ENCODE measurements around the gene IGIP. TPM values are rescaled to one million over a fixed set of nuclear protein-coding genes. Genes with fewer than 3 reads are reported as not detected.

Gene IGIP
- total RNA-seq, 2 donors from 2014 or later, result 24.2 to 25.9 TPM

- peak overlapping the region; percentile 57 for H3K4me3 ChIP-seq
Observed at GRCh38 chr5:140157032-140157781, 31.5 kb downstream of the IGIP start.

GRCh38 chr5:140159014-140159927, 33.5 kb downstream of the IGIP start:
- ATAC-seq (ENCODE audit: insufficient number of reproducible peaks, low FRiP score, low read depth) (no peak), DNase-seq (ENCODE audit: low spot score) (no peak)
- TF ChIP-seq CTCF (IDR thresholded peaks at IDR 0.05), result no peak
- H3K4me3 ChIP-seq, result no peak overlapping the region
- H3K4me1 ChIP-seq (ENCODE audit: control insufficient read depth in 1 of 2, low read depth in 2 of 2), result peaks cover 3 to 5% of the 10 kb centered on the region in 2 donors
- no peaks in the 10 kb centered on the region for H3K36me3 ChIP-seq
- no peak overlapping the region for H3K27ac ChIP-seq
- H3K9me3 ChIP-seq, result no peaks in the 10 kb centered on the region
- H3K27me3 ChIP-seq (replicated peaks; ENCODE audit: insufficient read depth), result no peaks in the 10 kb centered on the region

More at GRCh38 chr5:140157032-140157781, 31.5 kb downstream of the IGIP start:
- Histone ChIP-seq H3K36me3 (no peaks in the 10 kb centered on the region), H3K4me1 (ENCODE audit: control insufficient read depth in 1 of 2, low read depth in 2 of 2) (peaks cover 3 to 5% of the 10 kb centered on the region in 2 donors), H3K27me3 (replicated peaks; ENCODE audit: insufficient read depth) (no peaks in the 10 kb centered on the region), H3K27ac (no peak overlapping the region), H3K9me3 (no peaks in the 10 kb centered on the region)
- peak; percentile 88 for TF ChIP-seq CTCF (IDR thresholded peaks at IDR 0.05)
- DNase-seq (ENCODE audit: low spot score), result peak; percentile 64
- ATAC-seq (ENCODE audit: insufficient number of reproducible peaks, low FRiP score, low read depth), result peak; percentile 66

- no peaks in the 10 kb centered on the region for H3K36me3 ChIP-seq
- DNase-seq (ENCODE audit: low spot score) (no peak), ATAC-seq (ENCODE audit: insufficient number of reproducible peaks, low FRiP score, low read depth) (no peak)
- no peaks in the 10 kb centered on the region for H3K27me3 ChIP-seq (replicated peaks; ENCODE audit: insufficient read depth)
- no peak overlapping the region for H3K27ac ChIP-seq
- peaks cover 4 to 8% of the 10 kb centered on the region in 2 donors for H3K4me1 ChIP-seq (ENCODE audit: control insufficient read depth in 1 of 2, low read depth in 2 of 2)
- no peaks in the 10 kb centered on the region for H3K9me3 ChIP-seq
- no peak for TF ChIP-seq CTCF (IDR thresholded peaks at IDR 0.05)
- H3K4me3 ChIP-seq, result no peak overlapping the region
Observed at GRCh38 chr5:140162275-140162674, 36.5 kb downstream of the IGIP start.

- DNase-seq (ENCODE audit: low spot score) (no peak), ATAC-seq (ENCODE audit: insufficient number of reproducible peaks, low FRiP score, low read depth) (no peak)
- no peaks in the 10 kb centered on the region for H3K36me3 ChIP-seq
- no peak for TF ChIP-seq CTCF (IDR thresholded peaks at IDR 0.05)
- H3K4me3 ChIP-seq, result no peak overlapping the region
- no peaks in the 10 kb centered on the region for H3K27me3 ChIP-seq (replicated peaks; ENCODE audit: insufficient read depth)
- H3K27ac ChIP-seq, result no peak overlapping the region
- H3K9me3 ChIP-seq, result no peaks in the 10 kb centered on the region
- H3K4me1 ChIP-seq (ENCODE audit: control insufficient read depth in 1 of 2, low read depth in 2 of 2), result peaks cover 4 to 8% of the 10 kb centered on the region in 2 donors
Observed at GRCh38 chr5:140162781-140163180, 37.0 kb downstream of the IGIP start.

All from thoracic aorta (tissue), 2 donors.